Stimulated activated CD4-positive, alpha-beta T cell treated with anti-CD3 and anti-CD28 coated beads, TNF-alpha, amount 100 ng/mL, for 48 hours (primary cell): ENCODE measurements around the gene DHRS7C.

Source experiments
- DNase-seq, 3 donors: peaks; one replicate each; pipeline ENCODE4 v3.0.0-alpha.2; 2020; ENCODE audit warnings: low read depth in 3 of 3

Gene DHRS7C

DNA sequence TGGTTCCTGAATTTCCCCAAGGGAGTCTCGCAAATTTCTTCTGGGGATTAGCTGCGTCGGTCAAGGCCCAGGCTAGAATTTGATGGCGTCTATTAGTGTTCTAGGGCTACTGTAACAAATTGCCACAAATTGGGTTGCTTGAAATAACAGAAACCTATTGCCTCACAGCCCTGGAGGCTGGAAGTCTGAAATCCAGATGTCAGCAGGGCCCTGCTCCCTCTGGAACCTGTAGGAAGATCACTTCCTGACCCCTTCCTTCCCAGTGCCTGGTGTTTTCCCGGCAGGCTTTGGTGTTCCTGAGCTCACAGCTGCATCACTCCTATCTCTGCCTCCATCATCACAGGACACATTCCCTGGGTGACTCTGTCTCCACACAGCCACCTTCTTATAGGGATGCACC lies 24.4 kb downstream of the DHRS7C start:
- DNase-seq, result no peak

DNA sequence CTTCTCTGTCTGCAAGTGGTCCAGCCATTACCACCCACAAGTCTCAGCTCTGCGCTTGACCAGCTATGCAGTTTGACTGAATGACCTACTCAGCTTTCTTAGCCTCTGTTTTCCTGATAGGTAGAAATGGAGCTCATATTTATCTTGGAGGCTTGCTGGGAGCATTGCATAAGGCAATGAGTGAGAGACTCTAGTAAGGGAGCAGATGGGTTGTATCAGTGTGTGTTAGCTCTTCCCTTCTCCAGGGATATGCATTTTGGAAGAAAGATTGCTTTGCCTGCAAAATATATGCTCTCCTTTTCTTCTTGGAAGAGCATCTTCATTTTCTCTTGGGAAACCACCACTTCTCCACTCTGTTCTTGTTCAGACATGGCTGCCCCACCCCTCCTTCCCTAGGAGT lies 26.1 kb downstream of the DHRS7C start:
- DNase-seq, result no peak

DNA sequence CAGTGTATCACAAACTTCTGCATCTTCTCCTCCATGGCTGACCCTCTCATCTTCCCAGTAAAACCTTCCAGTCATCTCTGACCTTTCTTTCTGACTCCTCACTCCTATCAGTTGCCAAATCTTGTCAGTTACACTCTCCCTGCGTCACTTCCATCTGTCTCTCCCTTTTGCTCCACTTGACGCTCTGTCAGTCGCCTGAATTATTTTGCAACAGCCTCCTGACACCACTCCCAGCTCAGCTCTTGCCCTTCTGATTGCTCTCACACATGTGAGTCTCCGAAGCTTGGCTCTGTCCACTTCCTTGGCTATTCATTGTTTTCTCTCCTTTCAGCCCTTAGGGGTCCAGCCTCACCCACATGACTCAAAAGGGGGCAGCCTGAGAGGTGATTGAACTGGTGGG lies 27.7 kb downstream of the DHRS7C start:
- no peak for DNase-seq

DNA sequence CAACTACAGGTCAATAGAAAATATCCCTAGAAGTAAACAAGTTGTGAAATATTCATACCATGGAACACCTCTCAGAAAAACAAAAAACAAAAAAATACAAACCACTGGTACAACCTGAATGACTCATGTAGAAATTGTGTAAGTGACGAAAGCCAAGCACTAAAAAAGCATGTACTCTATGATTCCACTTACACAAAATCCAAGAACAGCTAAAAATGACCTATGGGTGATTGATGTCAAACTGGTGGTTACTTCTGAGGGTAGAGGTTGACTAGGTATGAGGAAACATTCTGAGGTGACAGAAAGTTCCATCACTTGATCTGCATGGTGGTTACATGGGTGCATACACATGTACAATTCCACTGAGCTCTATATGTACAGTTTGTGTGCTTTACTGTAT lies 31.1 kb downstream of the DHRS7C start:
- DNase-seq, result no peak

DNA sequence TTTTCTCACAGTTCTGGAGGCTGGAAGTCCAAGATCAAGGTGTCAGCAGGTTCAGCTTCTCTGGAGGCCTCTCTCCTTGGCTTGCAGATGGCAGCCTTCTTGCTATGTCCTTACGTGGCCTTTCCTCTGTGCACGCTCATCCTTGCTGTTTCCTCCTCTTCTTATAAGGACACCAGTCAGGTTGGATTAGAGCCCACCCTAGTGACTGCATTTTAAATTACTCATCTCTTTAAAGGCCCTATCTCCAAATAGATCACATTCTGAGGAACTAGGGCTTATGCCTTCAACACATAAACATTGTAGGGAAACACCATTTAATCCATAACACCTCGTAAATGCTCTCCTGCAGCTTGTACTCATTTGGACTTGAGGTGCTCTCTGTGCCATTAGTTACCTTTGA lies 36.3 kb downstream of the DHRS7C start:
- DNase-seq, result no peak

DNA sequence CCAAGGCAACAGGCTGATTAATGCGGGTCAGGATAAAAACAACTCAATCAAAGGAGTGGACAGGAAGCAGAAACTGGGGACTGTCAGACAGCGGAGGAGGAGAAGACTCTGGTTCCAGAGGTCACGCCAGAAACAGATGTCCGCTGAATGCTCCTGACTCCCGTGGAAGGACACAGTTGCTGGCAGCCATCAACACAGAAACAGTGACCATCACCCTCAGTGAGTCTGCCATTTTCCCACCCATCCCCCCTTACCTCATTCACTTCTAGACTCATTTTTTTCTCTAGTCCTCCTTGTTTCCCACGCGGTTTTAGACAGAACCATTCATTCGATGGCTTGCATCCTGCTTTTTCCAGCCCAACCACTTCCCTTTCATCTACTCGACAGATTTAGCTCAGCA lies 40.9 kb downstream of the DHRS7C start:
- no peak for DNase-seq

DNA sequence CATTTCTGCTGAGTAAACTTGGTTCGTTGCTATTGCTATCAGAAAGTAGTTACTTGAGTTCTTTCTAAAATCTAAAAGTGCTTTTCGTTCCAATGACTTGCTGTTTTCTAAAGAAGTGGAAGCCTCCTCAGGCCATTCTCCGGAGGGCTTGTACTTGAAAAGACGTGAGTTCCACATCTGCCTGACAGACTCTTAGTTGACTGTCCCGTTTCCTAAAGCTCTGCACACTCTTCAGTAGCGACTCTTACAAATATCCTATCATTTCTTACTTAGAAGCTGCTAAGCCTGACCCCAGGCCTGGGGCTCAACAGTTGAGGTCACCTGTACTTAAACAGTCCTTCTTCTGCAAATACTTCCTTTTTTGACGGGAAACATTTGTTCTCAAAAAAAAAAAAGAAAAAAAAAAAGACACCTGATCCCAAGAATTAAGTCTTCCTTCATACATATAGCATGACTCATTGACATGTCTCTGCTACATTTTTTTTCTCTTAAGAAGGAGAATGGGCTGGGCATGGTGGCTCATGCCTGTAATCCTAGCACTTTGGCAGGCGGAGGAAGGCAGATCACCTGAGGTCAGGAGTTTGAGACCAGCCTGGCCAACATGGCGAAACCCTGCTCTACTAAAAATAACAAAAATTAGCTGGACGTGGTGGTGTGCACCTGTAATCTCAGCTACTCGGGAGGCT lies 61.5 kb downstream of the DHRS7C start:
- DNase-seq, result no peak

DNA sequence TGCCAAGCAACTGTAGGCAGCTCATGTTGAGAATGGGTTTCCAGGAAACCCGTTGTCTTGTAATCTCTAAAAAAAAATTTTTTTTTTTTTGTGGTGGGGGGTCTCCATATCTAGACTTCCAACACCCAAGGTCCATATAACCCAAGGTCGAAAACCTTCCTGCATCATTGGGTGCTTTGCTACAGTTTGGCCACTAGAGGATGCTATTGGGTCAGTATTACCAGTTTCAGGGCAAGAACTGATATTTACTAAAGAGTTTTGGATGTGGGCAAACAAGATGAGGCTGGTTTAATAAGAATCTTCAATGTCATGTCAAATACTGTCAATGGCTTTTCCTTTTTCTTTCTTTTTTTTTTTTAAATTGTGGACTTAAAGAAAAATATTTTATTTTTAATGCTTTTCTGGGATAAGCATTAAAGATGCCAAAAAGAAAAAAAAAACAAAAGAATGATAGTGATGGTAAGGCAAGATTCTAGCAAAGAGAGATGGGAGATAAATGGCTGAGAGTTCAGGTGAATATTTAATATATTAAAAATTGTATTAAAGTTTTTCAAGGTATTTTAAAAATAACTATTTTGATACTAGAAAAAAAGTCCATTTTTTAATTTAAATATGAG lies 62.2 kb downstream of the DHRS7C start:
- no peak for DNase-seq

DNA sequence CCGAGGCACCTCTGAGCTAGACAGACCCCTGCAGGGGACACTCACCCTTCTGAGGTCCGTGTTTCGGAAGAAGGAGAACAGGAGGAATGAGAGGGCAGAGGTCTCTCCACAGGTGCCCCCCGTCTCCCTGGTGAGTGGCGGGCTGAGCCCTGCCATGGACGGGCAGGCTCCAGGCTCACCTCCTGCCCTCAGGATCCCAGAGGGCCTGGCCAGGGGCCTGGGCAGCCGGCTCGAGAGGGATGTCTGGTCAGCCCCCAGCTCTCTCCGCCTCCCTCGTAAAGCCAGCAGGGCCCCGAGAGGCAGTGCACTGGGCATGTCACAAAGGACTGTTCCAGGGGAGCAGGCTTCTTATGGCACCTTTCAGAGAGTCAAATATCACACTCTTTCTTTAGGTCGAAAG lies 62.8 kb downstream of the DHRS7C start:
- no peak for DNase-seq

DNA sequence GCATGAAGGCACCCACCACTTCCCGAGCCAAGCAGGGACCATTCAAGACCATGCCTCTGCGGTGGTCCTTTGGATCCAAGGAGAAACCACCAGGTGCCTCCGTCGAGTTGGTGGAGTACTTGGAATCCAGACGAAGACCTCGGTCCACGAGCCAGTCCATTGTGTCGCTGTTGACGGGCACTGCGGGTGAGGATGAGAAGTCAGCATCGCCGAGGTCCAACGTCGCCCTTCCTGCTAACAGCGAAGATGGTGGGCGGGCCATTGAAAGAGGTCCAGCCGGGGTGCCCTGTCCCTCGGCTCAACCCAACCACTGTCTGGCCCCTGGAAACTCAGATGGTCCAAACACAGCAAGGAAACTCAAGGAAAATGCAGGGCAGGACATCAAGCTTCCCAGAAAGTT lies 63.4 kb downstream of the DHRS7C start:
- no peak for DNase-seq

DNA sequence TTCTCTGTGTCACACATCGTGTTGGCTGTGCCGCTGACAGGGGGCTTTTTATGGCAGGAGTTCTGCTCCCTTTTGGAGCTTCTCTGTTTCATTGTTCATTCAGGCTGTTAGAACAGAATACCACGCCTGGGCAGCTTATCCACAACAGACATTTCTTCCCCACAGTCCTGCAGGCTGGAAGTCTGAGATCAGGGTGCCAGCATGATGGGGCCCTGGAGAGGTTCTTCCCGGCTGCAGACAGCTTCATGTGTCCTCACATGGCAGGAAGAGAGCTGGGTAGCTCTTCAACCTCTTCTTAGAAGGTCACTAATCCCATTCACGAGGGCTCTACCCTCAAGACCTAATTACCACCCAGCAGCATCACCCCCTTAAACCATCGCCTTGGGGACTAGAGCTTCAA lies 65.1 kb downstream of the DHRS7C start:
- DNase-seq, result no peak

DNA sequence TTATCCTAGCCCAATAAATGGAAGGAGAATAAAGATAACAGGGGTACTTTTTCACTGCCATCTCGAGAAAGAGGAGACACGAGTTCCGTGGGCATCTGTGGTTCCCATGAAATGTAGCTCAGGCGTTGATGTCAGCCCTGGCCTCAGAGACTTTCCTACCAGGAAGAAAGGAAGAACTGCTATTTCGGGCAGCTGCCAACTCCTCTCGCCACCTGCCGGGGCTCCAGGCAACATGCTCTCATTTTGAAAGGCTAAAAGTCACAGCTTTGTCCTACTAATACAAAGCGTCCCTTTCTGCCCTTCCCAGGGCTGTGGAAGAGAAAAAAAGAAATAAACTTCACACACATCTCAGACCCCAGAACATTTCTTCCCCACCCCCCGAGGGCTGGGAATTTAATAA lies 65.8 kb downstream of the DHRS7C start:
- DNase-seq, result no peak
